HEK293 (cell line): ENCODE data around the gene ITPR2.

Experiments used
- BCL11A ChIP-seq: fragments of 450-650 bp; formaldehyde crosslinking; IDR thresholded peaks from 2 replicates; pipeline ENCODE4 v1.5.1; 2016; ENCODE audit warnings: low read depth, missing biosample characterization, missing genetic modification characterization
- HOXD13 ChIP-seq: sonication (generic); formaldehyde crosslinking; IDR thresholded peaks from 2 replicates; pipeline ENCODE4 v1.8.0; 2022; ENCODE audit warnings: missing genetic modification reagents, borderline replicate concordance
- KLF9 ChIP-seq: fragments of 450-650 bp; formaldehyde crosslinking; IDR thresholded peaks from 2 replicates; pipeline ENCODE4 v1.5.1; 2016; ENCODE audit warnings: missing biosample characterization, missing genetic modification characterization, low read depth
- ZBTB20 ChIP-seq: fragments of 450-650 bp; formaldehyde crosslinking; IDR thresholded peaks from 2 replicates; pipeline ENCODE4 v1.5.1; 2016; ENCODE audit warnings: missing biosample characterization, missing genetic modification characterization
- ZNF121 ChIP-seq: fragments of 450-650 bp; formaldehyde crosslinking; IDR thresholded peaks from 2 replicates; pipeline ENCODE4 v1.5.1; 2016; ENCODE audit warnings: missing biosample characterization, missing genetic modification characterization
- ZNF138 ChIP-seq: fragments of 450-650 bp; formaldehyde crosslinking; IDR thresholded peaks from 2 replicates; pipeline ENCODE4 v1.5.1; 2016; ENCODE audit warnings: missing biosample characterization, missing genetic modification characterization, borderline replicate concordance
- ZNF19 ChIP-seq: fragments of 450-650 bp; formaldehyde crosslinking; IDR thresholded peaks from 2 replicates; pipeline ENCODE4; 2016; ENCODE audit warnings: missing biosample characterization, missing genetic modification characterization, low read depth
- ZNF24 ChIP-seq: fragments of 450-650 bp; formaldehyde crosslinking; IDR thresholded peaks from 2 replicates; pipeline ENCODE4 v1.5.1; 2016; ENCODE audit warnings: missing biosample characterization, missing genetic modification characterization
- ZNF514 ChIP-seq: fragments of 450-650 bp; formaldehyde crosslinking; IDR thresholded peaks from 2 replicates; pipeline ENCODE4 v1.5.1; 2016; ENCODE audit warnings: missing biosample characterization, missing genetic modification characterization
- ZSCAN30 ChIP-seq: fragments of 450-650 bp; IDR thresholded peaks from 2 replicates; pipeline ENCODE4 v1.5.1; 2018; ENCODE audit warnings: missing biosample characterization, mild to moderate bottlenecking, missing genetic modification characterization, moderate library complexity
- TF ChIP-seq, protein P1 (sequence below): fragments of 450-650 bp; formaldehyde crosslinking; IDR thresholded peaks from 2 replicates; pipeline ENCODE4 v1.5.1; 2016; ENCODE audit warnings: missing biosample characterization, missing genetic modification characterization
- TF ChIP-seq, protein P2 (sequence below): fragments of 450-650 bp; formaldehyde crosslinking; IDR thresholded peaks from 2 replicates; pipeline ENCODE4 v1.5.1; 2016; ENCODE audit warnings: missing biosample characterization, missing genetic modification characterization

DNA sequence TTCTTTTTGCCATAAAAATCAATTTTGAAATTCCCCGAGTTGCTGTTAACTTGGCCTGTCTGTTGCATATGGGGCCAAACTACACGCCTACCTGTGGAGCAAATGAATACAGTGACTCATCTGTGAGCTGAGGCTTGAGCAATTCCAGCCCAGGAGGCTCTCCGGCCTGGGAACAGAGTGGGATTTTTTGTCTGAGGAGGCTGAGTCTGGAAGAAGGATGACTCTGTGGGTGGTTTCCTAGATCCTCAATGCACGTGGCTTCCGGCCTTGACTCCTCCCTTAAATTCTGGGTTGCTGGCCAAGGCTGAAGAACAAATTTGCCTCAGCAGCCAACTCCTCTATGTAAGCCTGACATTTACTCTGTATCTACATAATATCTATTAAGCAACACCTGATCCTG is 513.5 kb downstream of the ITPR2 start:
- TF ChIP-seq ZNF514 (tag by site-specific recombination): no peak
- no peak for TF ChIP-seq BCL11A (tag by site-specific recombination)
- TF ChIP-seq, protein P1, sequence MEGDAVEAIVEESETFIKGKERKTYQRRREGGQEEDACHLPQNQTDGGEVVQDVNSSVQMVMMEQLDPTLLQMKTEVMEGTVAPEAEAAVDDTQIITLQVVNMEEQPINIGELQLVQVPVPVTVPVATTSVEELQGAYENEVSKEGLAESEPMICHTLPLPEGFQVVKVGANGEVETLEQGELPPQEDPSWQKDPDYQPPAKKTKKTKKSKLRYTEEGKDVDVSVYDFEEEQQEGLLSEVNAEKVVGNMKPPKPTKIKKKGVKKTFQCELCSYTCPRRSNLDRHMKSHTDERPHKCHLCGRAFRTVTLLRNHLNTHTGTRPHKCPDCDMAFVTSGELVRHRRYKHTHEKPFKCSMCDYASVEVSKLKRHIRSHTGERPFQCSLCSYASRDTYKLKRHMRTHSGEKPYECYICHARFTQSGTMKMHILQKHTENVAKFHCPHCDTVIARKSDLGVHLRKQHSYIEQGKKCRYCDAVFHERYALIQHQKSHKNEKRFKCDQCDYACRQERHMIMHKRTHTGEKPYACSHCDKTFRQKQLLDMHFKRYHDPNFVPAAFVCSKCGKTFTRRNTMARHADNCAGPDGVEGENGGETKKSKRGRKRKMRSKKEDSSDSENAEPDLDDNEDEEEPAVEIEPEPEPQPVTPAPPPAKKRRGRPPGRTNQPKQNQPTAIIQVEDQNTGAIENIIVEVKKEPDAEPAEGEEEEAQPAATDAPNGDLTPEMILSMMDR (tag by site-specific recombination): no peak
- TF ChIP-seq, protein P2, sequence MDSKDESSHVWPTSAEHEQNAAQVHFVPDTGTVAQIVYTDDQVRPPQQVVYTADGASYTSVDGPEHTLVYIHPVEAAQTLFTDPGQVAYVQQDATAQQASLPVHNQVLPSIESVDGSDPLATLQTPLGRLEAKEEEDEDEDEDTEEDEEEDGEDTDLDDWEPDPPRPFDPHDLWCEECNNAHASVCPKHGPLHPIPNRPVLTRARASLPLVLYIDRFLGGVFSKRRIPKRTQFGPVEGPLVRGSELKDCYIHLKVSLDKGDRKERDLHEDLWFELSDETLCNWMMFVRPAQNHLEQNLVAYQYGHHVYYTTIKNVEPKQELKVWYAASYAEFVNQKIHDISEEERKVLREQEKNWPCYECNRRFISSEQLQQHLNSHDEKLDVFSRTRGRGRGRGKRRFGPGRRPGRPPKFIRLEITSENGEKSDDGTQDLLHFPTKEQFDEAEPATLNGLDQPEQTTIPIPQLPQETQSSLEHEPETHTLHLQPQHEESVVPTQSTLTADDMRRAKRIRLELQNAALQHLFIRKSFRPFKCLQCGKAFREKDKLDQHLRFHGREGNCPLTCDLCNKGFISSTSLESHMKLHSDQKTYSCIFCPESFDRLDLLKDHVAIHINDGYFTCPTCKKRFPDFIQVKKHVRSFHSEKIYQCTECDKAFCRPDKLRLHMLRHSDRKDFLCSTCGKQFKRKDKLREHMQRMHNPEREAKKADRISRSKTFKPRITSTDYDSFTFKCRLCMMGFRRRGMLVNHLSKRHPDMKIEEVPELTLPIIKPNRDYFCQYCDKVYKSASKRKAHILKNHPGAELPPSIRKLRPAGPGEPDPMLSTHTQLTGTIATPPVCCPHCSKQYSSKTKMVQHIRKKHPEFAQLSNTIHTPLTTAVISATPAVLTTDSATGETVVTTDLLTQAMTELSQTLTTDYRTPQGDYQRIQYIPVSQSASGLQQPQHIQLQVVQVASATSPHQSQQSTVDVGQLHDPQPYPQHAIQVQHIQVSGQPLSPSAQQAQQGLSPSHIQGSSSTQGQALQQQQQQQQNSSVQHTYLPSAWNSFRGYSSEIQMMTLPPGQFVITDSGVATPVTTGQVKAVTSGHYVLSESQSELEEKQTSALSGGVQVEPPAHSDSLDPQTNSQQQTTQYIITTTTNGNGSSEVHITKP: no peak
- TF ChIP-seq ZSCAN30 (tag by site-specific recombination): no peak
- no peak for TF ChIP-seq ZNF19
- TF ChIP-seq HOXD13 (CRISPR knock-in tag): no peak
- no peak for TF ChIP-seq KLF9 (tag by site-specific recombination)
- TF ChIP-seq ZNF24 (tag by site-specific recombination): no peak
- no peak for TF ChIP-seq ZBTB20
- no peak for TF ChIP-seq ZNF121
- no peak for TF ChIP-seq ZNF138 (tag by site-specific recombination)
